ENCODE measurements around the gene GNAQ. TPM values are rescaled to one million over a fixed set of nuclear protein-coding genes. Genes with fewer than 3 reads are reported as not detected.

The GNAQ gene
- total RNA-seq, 2 donors from 2014 or later, result 13.4 to 17.8 TPM

- Histone ChIP-seq H3K36me3 (no peaks in the 10 kb centered on the region), H3K27me3 (no peaks in the 10 kb centered on the region), H3K9me3 (no peaks in the 10 kb centered on the region), H3K4me1 (peaks cover 0 to 10% of the 10 kb centered on the region in 2 donors), H3K4me3 (no peak overlapping the region), H3K27ac (no peak overlapping the region)
- DNase-seq (ENCODE audit: low spot score), result no peak
- TF ChIP-seq, protein P1, sequence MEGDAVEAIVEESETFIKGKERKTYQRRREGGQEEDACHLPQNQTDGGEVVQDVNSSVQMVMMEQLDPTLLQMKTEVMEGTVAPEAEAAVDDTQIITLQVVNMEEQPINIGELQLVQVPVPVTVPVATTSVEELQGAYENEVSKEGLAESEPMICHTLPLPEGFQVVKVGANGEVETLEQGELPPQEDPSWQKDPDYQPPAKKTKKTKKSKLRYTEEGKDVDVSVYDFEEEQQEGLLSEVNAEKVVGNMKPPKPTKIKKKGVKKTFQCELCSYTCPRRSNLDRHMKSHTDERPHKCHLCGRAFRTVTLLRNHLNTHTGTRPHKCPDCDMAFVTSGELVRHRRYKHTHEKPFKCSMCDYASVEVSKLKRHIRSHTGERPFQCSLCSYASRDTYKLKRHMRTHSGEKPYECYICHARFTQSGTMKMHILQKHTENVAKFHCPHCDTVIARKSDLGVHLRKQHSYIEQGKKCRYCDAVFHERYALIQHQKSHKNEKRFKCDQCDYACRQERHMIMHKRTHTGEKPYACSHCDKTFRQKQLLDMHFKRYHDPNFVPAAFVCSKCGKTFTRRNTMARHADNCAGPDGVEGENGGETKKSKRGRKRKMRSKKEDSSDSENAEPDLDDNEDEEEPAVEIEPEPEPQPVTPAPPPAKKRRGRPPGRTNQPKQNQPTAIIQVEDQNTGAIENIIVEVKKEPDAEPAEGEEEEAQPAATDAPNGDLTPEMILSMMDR (IDR thresholded peaks at IDR 0.05), result no peak
Measured at GRCh38 chr9:77899679-77900354, 131.8 kb downstream of the GNAQ start.

GRCh38 chr9:77898864-77899263 lies 132.7 kb downstream of the GNAQ start:
- no peaks in the 10 kb centered on the region for H3K9me3 ChIP-seq
- DNase-seq (ENCODE audit: low spot score), result no peak
- no peak overlapping the region for H3K27ac ChIP-seq
- no peak overlapping the region for H3K4me3 ChIP-seq
- H3K36me3 ChIP-seq, result no peaks in the 10 kb centered on the region
- TF ChIP-seq, protein P1 (IDR thresholded peaks at IDR 0.05), result no peak
- peaks cover 0 to 10% of the 10 kb centered on the region in 2 donors for H3K4me1 ChIP-seq
- H3K27me3 ChIP-seq, result no peaks in the 10 kb centered on the region

DNA sequence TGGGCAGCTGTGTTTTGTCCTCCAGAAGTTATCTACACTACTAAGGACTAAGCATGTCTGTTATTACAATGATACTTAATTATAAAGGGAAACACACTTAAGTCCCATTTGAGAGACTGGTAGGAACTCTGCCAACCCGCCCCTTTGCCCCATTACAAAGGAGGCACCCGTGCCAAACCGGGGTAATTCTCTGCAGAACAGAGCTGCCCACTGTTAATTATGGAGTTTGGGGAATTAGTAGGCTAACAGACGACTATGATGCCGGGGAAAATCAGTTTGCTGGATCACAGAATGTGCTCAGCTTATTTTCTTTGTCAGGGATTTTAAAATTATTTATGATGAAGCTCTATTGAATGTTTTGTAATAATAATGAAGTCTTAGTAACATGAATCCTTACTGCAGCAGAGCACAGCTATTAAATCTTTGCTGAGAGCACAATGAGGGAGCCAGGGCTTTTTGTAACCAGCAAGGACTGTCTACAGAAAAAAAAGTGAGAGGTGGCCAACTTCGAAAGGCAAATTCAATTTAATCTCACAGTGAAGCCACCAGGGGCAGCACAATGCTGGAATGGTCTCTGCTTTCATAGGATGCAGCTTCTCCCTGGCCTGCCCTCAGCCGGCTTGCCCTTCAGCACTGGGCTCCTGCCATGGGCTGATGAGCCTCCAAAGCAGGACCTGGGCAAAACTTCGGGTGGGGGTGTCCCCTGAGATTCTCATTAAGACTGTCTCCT lies 134.5 kb downstream of the GNAQ start:
- Histone ChIP-seq H3K9me3 (no peaks in the 10 kb centered on the region), H3K4me1 (peaks cover 0 to 10% of the 10 kb centered on the region in 2 donors), H3K4me3 (no peak overlapping the region), H3K36me3 (no peaks in the 10 kb centered on the region), H3K27ac (no peak overlapping the region), H3K27me3 (no peaks in the 10 kb centered on the region)
- TF ChIP-seq, protein P1 (IDR thresholded peaks at IDR 0.05), result peak in 1 of 2 donors; percentile 22
- DNase-seq (ENCODE audit: low spot score), result no peak

DNA sequence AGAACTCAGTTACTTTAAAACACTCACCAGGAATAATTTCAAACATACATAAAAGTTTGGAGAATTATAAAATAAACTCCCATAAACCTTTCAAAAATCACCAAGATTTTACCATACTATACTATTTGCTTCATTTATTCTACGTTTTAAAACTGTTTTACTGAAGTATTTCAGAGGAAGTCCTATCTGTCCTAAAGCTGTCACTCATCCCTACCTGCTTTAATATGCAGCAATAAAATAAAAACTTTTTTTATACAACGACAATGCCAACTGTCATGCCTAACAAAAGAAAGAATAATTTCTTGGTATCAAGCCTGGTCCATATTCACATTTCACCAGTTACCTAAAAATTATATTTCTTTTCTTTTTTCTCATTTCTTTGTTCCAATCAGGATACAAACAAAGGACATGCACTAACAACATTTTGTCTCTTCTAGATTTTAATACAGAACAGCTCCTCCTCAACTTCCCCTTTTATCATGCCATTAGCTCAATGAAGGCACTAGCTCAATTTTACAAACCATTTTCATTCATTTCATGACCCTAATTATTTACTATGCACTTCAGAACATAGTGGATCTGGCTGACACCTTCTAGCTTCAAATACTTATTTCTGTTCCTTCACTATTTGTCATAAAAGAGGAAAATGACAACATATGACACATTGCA lies 135.2 kb downstream of the GNAQ start:
- DNase-seq (ENCODE audit: low spot score), result no peak
- H3K27me3 ChIP-seq, result no peaks in the 10 kb centered on the region
- no peaks in the 10 kb centered on the region for H3K9me3 ChIP-seq
- no peak overlapping the region for H3K4me3 ChIP-seq
- TF ChIP-seq, protein P1 (IDR thresholded peaks at IDR 0.05), result no peak
- no peaks in the 10 kb centered on the region for H3K36me3 ChIP-seq
- no peak overlapping the region for H3K27ac ChIP-seq
- peaks cover 0 to 10% of the 10 kb centered on the region in 2 donors for H3K4me1 ChIP-seq

GRCh38 chr9:77893706-77894105 lies 137.9 kb downstream of the GNAQ start:
- peaks cover 0 to 10% of the 10 kb centered on the region in 2 donors for H3K4me1 ChIP-seq
- no peak overlapping the region for H3K27ac ChIP-seq
- H3K4me3 ChIP-seq, result no peak overlapping the region
- DNase-seq (ENCODE audit: low spot score), result no peak
- no peaks in the 10 kb centered on the region for H3K27me3 ChIP-seq
- no peaks in the 10 kb centered on the region for H3K9me3 ChIP-seq
- no peaks in the 10 kb centered on the region for H3K36me3 ChIP-seq
- TF ChIP-seq, protein P1 (IDR thresholded peaks at IDR 0.05), result no peak
